Fibroblast of the aortic adventitia (primary cell): ENCODE data around the gene SMG9. TPM values are rescaled to one million over a fixed set of nuclear protein-coding genes. Genes with fewer than 3 reads are reported as not detected.
"Not testable (repeated sequence)": the region's sequence is repeated elsewhere in the genome, so short reads cannot be mapped to it uniquely, and the experiment has no call there.

Experiments used
- DNase-seq: peaks from one replicate; pipeline ENCODE4 v3.0.0-alpha.2; 2010; ENCODE audit warnings: low read depth
- H3K4me3 ChIP-seq: 2 replicates; pipeline ENCODE4 v1.5.1; 2011; ENCODE audit warnings: low read depth, mild to moderate bottlenecking, control low read depth, low read length, moderate library complexity
- total RNA-seq: library from RNA; depleted of rRNA; stranded (reverse); fragments of >200 nt; gene quantifications from 2 replicates; pipeline ENCODE4 v1.2.3, GENCODE V29; 2012; ENCODE audit warnings: low replicate concordance
- TF ChIP-seq, protein P1 (sequence below): IDR thresholded peaks from 2 replicates; pipeline ENCODE4 v1.5.1; 2011; ENCODE audit warnings: mild to moderate bottlenecking, low read length, control low read depth, inconsistent platforms; ENCODE audit not compliant: insufficient read depth

Gene SMG9
- total RNA-seq, 1 donor: 25.0 TPM

DNA sequence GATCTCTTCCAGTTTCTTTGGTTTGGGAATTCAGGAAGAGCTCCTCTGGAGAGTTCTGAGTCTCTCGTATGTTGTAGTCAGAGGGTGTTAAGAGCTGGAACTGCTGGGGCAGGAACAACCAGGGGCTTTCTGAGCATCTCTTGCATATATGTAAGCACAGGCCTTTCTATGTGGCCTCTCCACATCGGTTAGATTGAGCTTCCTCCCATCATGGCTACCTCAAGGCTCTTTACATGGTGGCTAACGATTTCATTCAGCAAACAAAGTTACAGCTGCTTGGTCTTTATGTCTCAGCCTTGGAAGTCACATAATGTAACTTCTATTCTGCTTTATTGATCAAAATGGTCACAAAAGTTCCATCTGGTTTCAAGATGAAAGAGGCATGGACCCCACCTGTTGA lies 64.3 kb downstream of the SMG9 start:
- TF ChIP-seq, protein P1, sequence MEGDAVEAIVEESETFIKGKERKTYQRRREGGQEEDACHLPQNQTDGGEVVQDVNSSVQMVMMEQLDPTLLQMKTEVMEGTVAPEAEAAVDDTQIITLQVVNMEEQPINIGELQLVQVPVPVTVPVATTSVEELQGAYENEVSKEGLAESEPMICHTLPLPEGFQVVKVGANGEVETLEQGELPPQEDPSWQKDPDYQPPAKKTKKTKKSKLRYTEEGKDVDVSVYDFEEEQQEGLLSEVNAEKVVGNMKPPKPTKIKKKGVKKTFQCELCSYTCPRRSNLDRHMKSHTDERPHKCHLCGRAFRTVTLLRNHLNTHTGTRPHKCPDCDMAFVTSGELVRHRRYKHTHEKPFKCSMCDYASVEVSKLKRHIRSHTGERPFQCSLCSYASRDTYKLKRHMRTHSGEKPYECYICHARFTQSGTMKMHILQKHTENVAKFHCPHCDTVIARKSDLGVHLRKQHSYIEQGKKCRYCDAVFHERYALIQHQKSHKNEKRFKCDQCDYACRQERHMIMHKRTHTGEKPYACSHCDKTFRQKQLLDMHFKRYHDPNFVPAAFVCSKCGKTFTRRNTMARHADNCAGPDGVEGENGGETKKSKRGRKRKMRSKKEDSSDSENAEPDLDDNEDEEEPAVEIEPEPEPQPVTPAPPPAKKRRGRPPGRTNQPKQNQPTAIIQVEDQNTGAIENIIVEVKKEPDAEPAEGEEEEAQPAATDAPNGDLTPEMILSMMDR: no peak
- H3K4me3 ChIP-seq: no peak overlapping the region

DNA sequence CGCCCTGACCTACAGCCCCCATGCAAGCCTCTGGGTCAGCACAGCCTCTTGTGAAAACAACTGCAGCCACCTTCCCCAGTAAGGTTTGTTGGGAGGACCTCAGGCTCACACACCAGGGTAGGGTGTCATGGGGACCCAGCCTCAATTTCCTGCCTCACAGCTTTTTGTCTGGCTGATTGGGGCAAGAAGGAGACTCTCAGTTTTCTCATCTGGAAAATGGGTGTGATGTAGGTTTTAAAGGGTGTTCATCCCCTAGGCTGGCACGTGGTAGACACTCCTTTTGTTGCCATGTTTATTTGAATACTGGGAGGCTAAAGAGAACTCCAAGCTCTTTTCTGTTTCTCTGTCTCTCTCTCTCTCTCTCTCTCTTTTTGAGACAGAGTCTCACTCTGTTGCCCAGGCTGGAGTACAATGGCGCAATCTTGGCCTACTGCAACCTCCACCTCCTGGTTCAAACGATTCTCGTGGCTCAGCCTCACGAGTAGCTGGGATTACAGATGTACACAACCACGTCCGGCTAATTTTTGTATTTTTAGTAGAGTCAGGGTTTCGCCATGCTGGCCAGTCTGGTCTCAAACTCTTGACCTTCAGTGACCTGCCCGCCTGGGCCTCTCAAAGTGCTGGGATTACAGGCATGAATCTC lies 66.6 kb downstream of the SMG9 start:
- no peak overlapping the region for H3K4me3 ChIP-seq
- TF ChIP-seq, protein P1: no peak
- no peak for DNase-seq

More for the DNA sequence above, 64.3 kb downstream of the SMG9 start:
- no peak for DNase-seq

DNA sequence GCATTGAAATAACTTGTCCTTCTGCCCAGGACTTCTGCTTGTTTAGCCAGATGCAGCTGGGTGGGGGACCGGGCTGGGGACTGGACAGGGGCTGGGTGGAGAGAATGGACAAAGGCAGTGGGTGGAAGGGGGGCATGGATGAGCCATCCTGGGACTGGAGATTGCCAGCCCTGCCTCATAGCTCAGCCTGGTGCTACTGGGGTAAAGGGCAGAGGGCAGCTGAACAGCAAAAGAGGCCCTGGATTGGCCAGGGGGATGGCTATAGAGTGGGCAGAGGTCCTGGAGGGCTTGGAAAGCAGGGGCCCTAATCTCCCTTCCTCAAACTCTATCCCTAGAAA lies 67.1 kb downstream of the SMG9 start:
- H3K4me3 ChIP-seq: no peak overlapping the region
- no peak for DNase-seq
- TF ChIP-seq, protein P1: no peak

- no peak overlapping the region for H3K4me3 ChIP-seq
- DNase-seq: no peak
- TF ChIP-seq, protein P1: no peak
These were observed 70.4 kb downstream of the SMG9 start for GRCh38 chr19:43684326-43684725.

DNA sequence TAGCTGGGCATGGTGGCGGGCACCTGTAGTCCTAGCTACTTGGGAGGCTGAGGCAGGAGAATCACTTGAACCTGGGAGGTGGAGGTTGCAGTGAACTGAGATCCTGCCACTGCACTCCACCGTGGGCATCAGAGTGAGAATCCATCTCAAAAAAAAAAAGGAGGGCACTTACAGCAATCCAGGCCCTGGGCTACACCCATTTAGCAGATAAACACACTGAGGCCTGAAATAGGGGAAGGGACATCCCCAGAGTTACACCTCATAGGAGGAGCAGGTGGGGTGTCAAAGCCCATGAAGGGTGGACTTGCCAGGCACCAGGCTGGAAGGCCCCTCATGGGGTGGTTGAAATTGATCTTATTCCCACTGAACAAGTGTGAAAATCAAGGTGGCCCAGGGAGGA lies 70.9 kb downstream of the SMG9 start:
- no peak overlapping the region for H3K4me3 ChIP-seq
- DNase-seq: no peak
- TF ChIP-seq, protein P1: no peak

- DNase-seq: no peak
- TF ChIP-seq, protein P1: no peak
- no peak overlapping the region for H3K4me3 ChIP-seq
These were observed 71.7 kb downstream of the SMG9 start for GRCh38 chr19:43682824-43683661.

- not testable (repeated sequence) for H3K4me3 ChIP-seq, DNase-seq
These were observed 72.5 kb downstream of the SMG9 start for GRCh38 chr19:43682269-43682668.
